Thymus (tissue), 11 donors: ENCODE measurements around the gene CCAR1. TPM values are rescaled to one million over a fixed set of nuclear protein-coding genes. Genes with fewer than 3 reads are reported as not detected.
"Not testable (repeated sequence)": the region's sequence is repeated elsewhere in the genome, so short reads cannot be mapped to it uniquely, and the experiment has no call there.

Experiments
- DNase-seq, 9 donors: peaks; one replicate each; pipeline ENCODE4 v3.0.0-alpha.2; 2013; ENCODE audit warnings: low spot score in 9 of 9, low read depth in 6 of 9, missing footprints in 1 of 9
- H3K27ac ChIP-seq, 2 donors: one replicate each; pipeline ENCODE4 v1.5.1; 2013; ENCODE audit warnings: control low read depth in 1 of 2, low read depth in 1 of 2, low read length in 1 of 2, mild to moderate bottlenecking in 1 of 2, moderate library complexity in 1 of 2
- H3K27me3 ChIP-seq, 2 donors: one replicate each; pipeline ENCODE4 v1.5.1; 2013; ENCODE audit warnings: low read length in 1 of 2; ENCODE audit not compliant: control insufficient read depth in 2 of 2, insufficient read depth in 1 of 2
- H3K36me3 ChIP-seq, 2 donors: one replicate each; pipeline ENCODE4 v1.5.1; 2013; ENCODE audit warnings: low read length in 1 of 2, mild to moderate bottlenecking in 1 of 2, moderate library complexity in 1 of 2; ENCODE audit not compliant: control insufficient read depth in 2 of 2, insufficient read depth in 2 of 2
- H3K4me1 ChIP-seq, 2 donors: one replicate each; pipeline ENCODE4 v1.5.1; 2013; ENCODE audit warnings: low read length in 2 of 2; ENCODE audit not compliant: control insufficient read depth in 2 of 2, insufficient read depth in 2 of 2
- H3K4me3 ChIP-seq, 2 donors: one replicate each; pipeline ENCODE4 v1.5.1; 2013; ENCODE audit warnings: low read length in 2 of 2, control low read depth in 1 of 2, mild to moderate bottlenecking in 1 of 2
- H3K9me3 ChIP-seq, 2 donors: one replicate each; pipeline ENCODE4 v1.5.1; 2013; ENCODE audit warnings: low read length in 1 of 2, mild to moderate bottlenecking in 1 of 2; ENCODE audit not compliant: control insufficient read depth in 2 of 2, insufficient read depth in 1 of 2
- WGBS: extraction: QIAGEN DNeasy Blood & Tissue Kit; methylation state at CpG from one replicate; pipeline ENCODE4 v1.1.7; 2013; 5-methylcytosine and 5-hydroxymethylcytosine counted together
- polyA plus RNA-seq: library from polyadenylated mRNA; stranded (reverse); fragments of 200-250 nt; gene quantifications from one replicate; pipeline ENCODE4 v1.2.3, GENCODE V29; 2013
- total RNA-seq: library from RNA; stranded (reverse); fragments of 120-200 nt; gene quantifications from one replicate; pipeline ENCODE4 v1.2.4, GENCODE V29; 2013
- donor health status: healthy.

CCAR1 gene
- total and polyA plus RNA-seq, 2 donors = 68.7 to 118 TPM

DNA sequence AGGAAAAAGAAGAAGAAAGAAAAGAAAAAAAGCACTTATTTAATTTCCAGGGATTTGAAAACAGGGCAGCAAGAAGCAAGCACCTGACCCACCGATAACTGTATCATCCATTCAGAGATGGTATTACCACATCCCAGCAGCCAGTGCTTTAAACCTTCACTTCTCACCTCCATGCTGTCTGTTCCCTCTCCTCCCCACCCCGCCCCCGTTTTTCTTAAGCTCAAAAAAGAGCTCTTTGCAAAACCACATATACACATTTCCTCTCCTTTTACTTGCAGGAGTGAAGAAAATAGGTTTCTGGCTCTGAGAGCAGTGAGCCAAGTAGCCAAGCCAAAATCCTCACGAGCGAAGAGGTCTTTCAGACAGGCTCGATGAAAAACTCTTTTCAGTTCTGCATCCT, 108.5 kb downstream of the CCAR1 start:
- Histone ChIP-seq H3K4me1 (peaks cover 12 to 32% of the 10 kb centered on the region in 2 donors), H3K27me3 (no peaks in the 10 kb centered on the region), H3K27ac (peak overlapping the region in 1 of 2 donors; percentile 38), H3K36me3 (no peaks in the 10 kb centered on the region), H3K9me3 (no peaks in the 10 kb centered on the region), H3K4me3 (no peak overlapping the region)
- peak in 5 of 9 donors; percentile 23 to 61 (median 30) for DNase-seq
- WGBS = 39% methylated on average over 6 of the region's 6 CpGs

DNA sequence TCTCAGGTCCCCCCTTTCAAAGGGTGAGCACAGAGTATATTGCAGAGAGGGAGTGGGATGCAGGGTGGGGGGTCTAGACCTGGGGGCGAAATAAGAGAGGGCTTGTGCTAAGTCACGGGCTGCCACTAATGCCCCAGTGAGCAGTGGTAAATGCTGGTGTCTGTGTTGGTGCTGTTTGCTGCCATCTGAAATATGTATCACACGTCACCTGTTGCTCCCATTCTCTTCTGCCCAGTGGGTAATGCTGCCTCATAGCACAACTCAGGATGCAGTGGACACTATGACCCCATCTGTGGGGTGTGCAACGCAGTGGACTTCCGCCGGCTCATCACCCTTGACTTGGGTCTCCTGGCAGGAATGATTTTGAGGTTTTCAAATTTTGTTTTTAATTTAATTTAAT, 108.9 kb downstream of the CCAR1 start:
- DNase-seq = peak in 1 of 9 donors; percentile 2
- no peaks in the 10 kb centered on the region for H3K27me3 ChIP-seq
- 97% methylated on average over 6 of the region's 6 CpGs for WGBS
- H3K4me1 ChIP-seq = peaks cover 12 to 32% of the 10 kb centered on the region in 2 donors
- H3K36me3 ChIP-seq = no peaks in the 10 kb centered on the region
- no peaks in the 10 kb centered on the region for H3K9me3 ChIP-seq
- no peak overlapping the region for H3K4me3 ChIP-seq
- H3K27ac ChIP-seq = peak overlapping the region in 1 of 2 donors; percentile 38

DNA sequence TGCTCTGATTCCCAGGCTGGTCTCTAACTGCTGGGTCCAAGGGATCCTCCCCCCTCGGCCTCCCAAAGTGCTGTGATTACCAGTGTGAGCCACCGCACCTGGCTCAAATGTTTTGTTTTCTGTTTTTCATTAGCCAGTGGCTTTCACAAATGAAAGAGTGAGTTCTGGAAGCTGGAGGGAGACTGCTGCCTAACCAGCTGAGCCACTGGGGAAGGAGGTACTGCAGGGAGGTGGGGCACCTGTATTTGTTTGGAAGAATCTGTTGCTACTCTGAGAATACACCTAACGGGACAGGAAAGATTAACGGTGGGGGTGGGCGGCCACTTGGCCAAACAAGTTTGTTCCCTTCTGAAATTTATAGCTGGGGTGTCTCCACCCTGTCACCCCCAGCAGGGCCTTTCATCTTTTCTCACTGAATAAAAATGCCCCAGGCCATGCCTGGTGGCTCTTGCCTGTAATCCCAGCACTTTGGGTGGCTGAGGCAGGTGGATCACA, 111.0 kb downstream of the CCAR1 start:
- Histone ChIP-seq H3K27ac (no peak overlapping the region), H3K4me3 (no peak overlapping the region), H3K27me3 (no peaks in the 10 kb centered on the region), H3K4me1 (peaks cover 8 to 24% of the 10 kb centered on the region in 2 donors), H3K9me3 (no peaks in the 10 kb centered on the region), H3K36me3 (no peaks in the 10 kb centered on the region)
- DNase-seq = no peak
- WGBS = 97% methylated on average over 5 of the region's 5 CpGs

DNA sequence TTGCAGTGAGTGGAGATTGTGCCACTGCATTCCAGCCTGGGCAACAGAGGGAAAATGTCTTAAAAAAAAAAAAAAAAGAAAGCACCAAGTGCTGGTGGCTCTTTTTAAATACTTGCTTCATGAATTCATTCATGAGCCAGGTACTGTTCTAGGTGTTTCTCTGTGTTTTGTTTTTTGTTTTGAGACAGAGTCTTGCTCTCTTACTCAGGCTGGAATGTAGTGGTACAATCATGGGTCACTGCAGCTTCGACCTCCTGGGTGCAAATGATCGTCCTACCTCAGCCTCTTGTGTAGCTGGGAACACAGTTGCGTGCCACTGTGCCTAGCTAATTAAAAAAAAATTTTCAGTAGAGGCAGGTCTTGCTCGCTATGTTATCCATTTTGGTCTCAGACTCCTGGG, 111.6 kb downstream of the CCAR1 start:
- Histone ChIP-seq H3K27me3 (no peaks in the 10 kb centered on the region), H3K36me3 (no peaks in the 10 kb centered on the region), H3K9me3 (no peaks in the 10 kb centered on the region), H3K27ac (no peak overlapping the region), H3K4me3 (no peak overlapping the region), H3K4me1 (peaks cover 8 to 23% of the 10 kb centered on the region in 2 donors)
- WGBS = 96% methylated on average over 4 of the region's 4 CpGs
- no peak for DNase-seq

DNA sequence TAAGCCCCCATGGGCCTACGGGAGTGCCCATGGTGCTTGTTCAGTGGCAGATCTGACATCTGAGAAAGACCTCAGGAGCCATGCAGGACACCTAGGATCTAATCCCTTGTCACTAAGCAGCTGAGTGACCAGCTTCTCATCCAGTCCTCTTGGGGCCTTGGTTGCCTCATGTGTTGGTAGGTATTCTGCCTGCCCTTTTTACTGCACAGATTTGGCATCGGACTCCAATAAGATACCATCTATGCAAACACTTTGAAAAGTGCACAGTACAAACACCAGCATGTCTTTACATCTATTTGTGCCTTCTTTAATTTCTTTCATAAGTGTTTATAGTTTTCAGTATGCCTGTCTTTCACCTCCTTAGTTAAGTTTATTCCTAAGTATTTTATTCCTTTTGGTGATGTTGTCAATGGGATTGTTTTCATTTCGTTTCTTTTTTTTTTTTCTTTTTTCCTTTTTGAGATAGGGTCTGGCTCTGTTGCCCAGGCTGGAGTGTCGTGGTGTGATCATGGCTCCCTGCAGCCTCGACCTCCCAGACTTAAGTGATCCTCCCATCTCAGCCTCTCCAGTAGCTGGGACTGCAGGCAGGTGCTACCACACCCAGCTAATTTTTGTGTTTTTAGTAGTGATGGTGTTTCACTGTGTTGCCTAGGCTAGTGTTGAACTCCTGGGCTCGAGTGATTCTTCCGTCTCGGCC, 116.7 kb downstream of the CCAR1 start:
- Histone ChIP-seq H3K27me3 (no peaks in the 10 kb centered on the region), H3K4me3 (no peak overlapping the region), H3K27ac (no peak overlapping the region), H3K4me1 (no peaks in the 10 kb centered on the region), H3K36me3 (no peaks in the 10 kb centered on the region), H3K9me3 (no peaks in the 10 kb centered on the region)
- 96% methylated on average over 8 of the region's 8 CpGs for WGBS
- no peak for DNase-seq

DNA sequence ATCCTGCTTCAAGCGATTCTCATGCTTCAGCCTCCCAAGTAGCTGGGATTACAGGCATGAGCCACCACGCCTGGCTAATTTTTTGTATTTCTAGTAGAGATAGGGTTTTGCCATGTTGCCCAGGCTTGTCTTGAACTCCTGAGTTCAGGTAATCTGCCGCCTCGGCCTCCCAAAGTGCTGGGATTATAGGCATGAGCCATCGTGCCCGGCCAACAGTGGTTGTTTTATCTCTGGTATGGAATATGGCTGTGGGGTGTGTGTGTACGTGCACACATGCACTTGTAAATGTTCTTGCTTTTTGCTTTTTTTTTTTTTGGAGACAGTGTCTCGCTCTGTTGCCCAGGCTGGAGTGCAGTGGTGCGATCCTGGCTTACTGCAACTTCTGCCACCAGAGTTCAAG, 119.6 kb downstream of the CCAR1 start:
- WGBS = 98% methylated on average over 9 of the region's 9 CpGs
- DNase-seq, H3K27ac ChIP-seq: not testable (repeated sequence)

More for the DNA sequence above, 119.6 kb downstream of the CCAR1 start:
- H3K36me3 ChIP-seq, H3K9me3 ChIP-seq, H3K4me1 ChIP-seq, H3K4me3 ChIP-seq, H3K27me3 ChIP-seq: not testable (repeated sequence)

Other genes with a start within 250 kb of the CCAR1 start
- gene DNA2, start 249.3 kb upstream of the CCAR1 start, total RNA-seq = 21.5 TPM
- gene DNA2, start 249.3 kb upstream of the CCAR1 start, polyA plus RNA-seq = 3.5 TPM
- 18.7 TPM for gene SLC25A16, start 193.7 kb upstream of the CCAR1 start, total RNA-seq
- gene SLC25A16, start 193.7 kb upstream of the CCAR1 start, polyA plus RNA-seq = 12.8 TPM
- 6.4 TPM for gene TET1, start 160.9 kb upstream of the CCAR1 start, total RNA-seq
- gene TET1, start 160.9 kb upstream of the CCAR1 start, polyA plus RNA-seq = 0.82 TPM
- gene STOX1, start 106.3 kb downstream of the CCAR1 start, total RNA-seq = 10.3 TPM
- 8.5 TPM for gene STOX1, start 106.3 kb downstream of the CCAR1 start, polyA plus RNA-seq
- 62.9 TPM for gene DDX50, start 180.1 kb downstream of the CCAR1 start, total RNA-seq
- 40.0 TPM for gene DDX50, start 180.1 kb downstream of the CCAR1 start, polyA plus RNA-seq
- 61.0 TPM for gene DDX21, start 234.9 kb downstream of the CCAR1 start, total RNA-seq
- 28.8 TPM for gene DDX21, start 234.9 kb downstream of the CCAR1 start, polyA plus RNA-seq